Upper lobe of right lung (tissue), 1 donor: ENCODE measurements around the gene TMEM178B. TPM values are rescaled to one million over a fixed set of nuclear protein-coding genes. Genes with fewer than 3 reads are reported as not detected.

Experiments
- ATAC-seq: fragments of 200-7000 bp; cut with Tn5 transposase; one replicate; pipeline ENCODE4 v1.9.1; 2020; ENCODE audit warnings: mild to moderate bottlenecking, moderate library complexity
- DNase-seq: peaks from one replicate; pipeline ENCODE4 v3.0.0-alpha.2; 2020
- H3K27ac ChIP-seq: fragments of 200-600 bp; one replicate; pipeline ENCODE4 v1.8.0; 2022
- H3K27me3 ChIP-seq: fragments of 200-600 bp; one replicate; pipeline ENCODE4 v1.8.0; 2022; ENCODE audit warnings: mild to moderate bottlenecking
- H3K36me3 ChIP-seq: fragments of 200-600 bp; one replicate; pipeline ENCODE4 v1.8.0; 2022
- H3K4me1 ChIP-seq: fragments of 200-600 bp; one replicate; pipeline ENCODE4 v1.8.0; 2022
- H3K4me3 ChIP-seq: fragments of 200-600 bp; one replicate; pipeline ENCODE4 v1.8.0; 2022; ENCODE audit warnings: mild to moderate bottlenecking
- H3K9me3 ChIP-seq: fragments of 200-600 bp; one replicate; pipeline ENCODE4 v1.8.0; 2022
- CTCF ChIP-seq: fragments of 200-600 bp; IDR thresholded peaks from one replicate; pipeline ENCODE4 v1.8.0; 2022; ENCODE audit warnings: antibody characterized with exemption
- intact Hi-C: fragments of 100-400 bp; cut with DNase I; formaldehyde crosslinking; loops from one replicate; pipeline ENCODE4 v1.11.0; 2022
- total RNA-seq: library from RNA; stranded (reverse); fragmentation: NEBNext Ultra II Directional; extraction: Animal tissue kit (Norgen Biotek cat#: 25700); gene quantifications from one replicate; pipeline ENCODE4 v1.2.1, GENCODE V29; 2021
- donor health status: DM: no; HTN: yes; CAD: no; lungs with severe emphysema.

TMEM178B gene
- total RNA-seq, 1 donor from 2014 or later = 1.4 TPM

- intact Hi-C loops = no loop called here
- DNase-seq = no peak
- no peak for TF ChIP-seq CTCF
- Histone ChIP-seq H3K9me3 (no peaks in the 10 kb centered on the region), H3K36me3 (no peaks in the 10 kb centered on the region), H3K27me3 (no peaks in the 10 kb centered on the region), H3K4me1 (no peaks in the 10 kb centered on the region), H3K27ac (no peak overlapping the region), H3K4me3 (no peak overlapping the region)
- ATAC-seq = no peak
Measured at GRCh38 chr7:141362580-141363435, 288.9 kb downstream of the TMEM178B start.

GRCh38 chr7:141363748-141364147 lies 289.9 kb downstream of the TMEM178B start:
- Histone ChIP-seq H3K4me3 (no peak overlapping the region), H3K27me3 (no peaks in the 10 kb centered on the region), H3K27ac (no peak overlapping the region), H3K4me1 (no peaks in the 10 kb centered on the region), H3K9me3 (no peaks in the 10 kb centered on the region), H3K36me3 (no peaks in the 10 kb centered on the region)
- ATAC-seq = no peak
- TF ChIP-seq CTCF = no peak
- intact Hi-C loops = no loop called here
- no peak for DNase-seq

GRCh38 chr7:141366091-141366621 lies 292.3 kb downstream of the TMEM178B start:
- no peak for DNase-seq
- no peak for ATAC-seq
- no peak for TF ChIP-seq CTCF
- no peaks in the 10 kb centered on the region for H3K27me3 ChIP-seq
- H3K9me3 ChIP-seq = no peaks in the 10 kb centered on the region
- intact Hi-C loops = no loop called here
- peaks cover 6% of the 10 kb centered on the region for H3K4me1 ChIP-seq
- no peak overlapping the region for H3K27ac ChIP-seq
- H3K4me3 ChIP-seq = no peak overlapping the region
- H3K36me3 ChIP-seq = no peaks in the 10 kb centered on the region

GRCh38 chr7:141369422-141369821 lies 295.6 kb downstream of the TMEM178B start:
- ATAC-seq (peak; percentile 49), DNase-seq (no peak)
- Histone ChIP-seq H3K27ac (no peak overlapping the region), H3K4me3 (no peak overlapping the region), H3K4me1 (peaks cover 6% of the 10 kb centered on the region), H3K9me3 (no peaks in the 10 kb centered on the region), H3K36me3 (no peaks in the 10 kb centered on the region), H3K27me3 (no peaks in the 10 kb centered on the region)
- intact Hi-C loops = no loop called here
- no peak for TF ChIP-seq CTCF

- Histone ChIP-seq H3K9me3 (no peaks in the 10 kb centered on the region), H3K27me3 (no peaks in the 10 kb centered on the region), H3K4me1 (peaks cover 6% of the 10 kb centered on the region), H3K27ac (no peak overlapping the region), H3K4me3 (no peak overlapping the region), H3K36me3 (no peaks in the 10 kb centered on the region)
- intact Hi-C loops = no loop called here
- TF ChIP-seq CTCF = no peak
- DNase-seq = no peak
- ATAC-seq = no peak
Measured at GRCh38 chr7:141370178-141370577, 296.3 kb downstream of the TMEM178B start.
